HG02759 (cell line): ENCODE data around the gene MTHFD2.
A peak's percentile ranks its signal among the peaks of the same experiment; 100 is the strongest.
"Not testable (repeated sequence)": the region's sequence is repeated elsewhere in the genome, so short reads cannot be mapped to it uniquely, and the experiment has no call there.

Experiments used
- ATAC-seq: cut with Tn5 transposase; IDR thresholded peaks from one replicate; pipeline ENCODE4 v1.9.1; 2021; ENCODE audit warnings: mild to moderate bottlenecking, moderate library complexity; ENCODE audit not compliant: unreplicated experiment

The MTHFD2 gene

GRCh38 chr2:74198461-74199274, at the start of gene MTHFD2:
TSS of gene MTHFD2 (plus strand) at chr2:74198615. CDS start at chr2:74198642, 27 bp downstream.
- ATAC-seq, result peak; percentile 92

DNA sequence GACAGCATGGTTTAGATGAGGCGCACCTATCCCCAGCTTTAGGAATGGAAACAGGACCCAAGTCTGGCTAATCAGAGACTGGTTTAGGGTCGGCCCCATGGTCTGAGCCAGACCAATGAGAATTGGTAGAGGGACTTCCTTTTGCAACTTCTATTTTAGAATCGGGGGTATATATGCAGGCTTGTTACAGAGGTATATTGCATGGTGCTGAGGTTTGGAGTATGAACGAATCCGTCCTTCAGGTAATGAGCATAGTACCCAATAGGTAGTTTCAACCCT, 49.2 kb upstream of the MTHFD2 start:
- ATAC-seq, result no peak

- ATAC-seq, result no peak
Observed at GRCh38 chr2:74149570-74150319, 48.7 kb upstream of the MTHFD2 start.

DNA sequence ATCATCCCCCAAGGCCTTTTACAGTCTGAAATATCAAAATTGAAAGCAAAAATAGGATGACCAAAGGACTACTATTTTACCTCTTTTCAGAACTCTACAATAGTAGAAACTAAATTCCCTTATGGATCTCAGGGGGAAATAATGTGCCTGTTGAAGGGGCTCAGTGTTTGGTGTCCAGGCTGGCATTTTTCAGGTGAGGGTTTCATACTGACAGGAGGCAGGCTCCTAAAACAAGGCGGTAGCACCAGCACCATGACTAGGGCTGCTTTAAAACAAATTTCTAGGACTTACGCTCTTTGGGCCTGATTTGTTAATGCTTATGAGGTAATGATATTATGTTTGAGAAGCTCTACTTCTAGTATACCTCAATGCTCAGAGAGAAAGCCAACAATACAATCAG, 45.5 kb upstream of the MTHFD2 start:
- ATAC-seq, result no peak

DNA sequence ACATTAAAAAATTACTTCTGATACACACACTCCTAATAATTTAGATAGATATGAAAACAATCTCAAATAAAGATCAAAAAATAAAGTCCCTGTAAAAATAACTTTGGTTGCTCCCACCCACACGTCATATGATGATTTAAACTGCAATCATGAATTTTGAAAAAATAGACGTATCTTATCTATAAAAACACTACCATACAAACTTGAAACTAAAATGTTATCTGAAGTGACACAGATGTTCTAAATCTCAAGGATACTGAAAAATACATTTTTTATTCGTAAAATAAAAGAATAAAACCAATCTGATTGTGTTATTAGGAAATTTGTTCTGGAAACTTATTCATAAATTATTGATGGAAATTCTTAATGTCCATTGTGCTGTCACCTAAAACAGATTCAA, 42.6 kb upstream of the MTHFD2 start:
- ATAC-seq, result no peak

GRCh38 chr2:74162951-74163350, 35.5 kb upstream of the MTHFD2 start:
- ATAC-seq, result no peak

DNA sequence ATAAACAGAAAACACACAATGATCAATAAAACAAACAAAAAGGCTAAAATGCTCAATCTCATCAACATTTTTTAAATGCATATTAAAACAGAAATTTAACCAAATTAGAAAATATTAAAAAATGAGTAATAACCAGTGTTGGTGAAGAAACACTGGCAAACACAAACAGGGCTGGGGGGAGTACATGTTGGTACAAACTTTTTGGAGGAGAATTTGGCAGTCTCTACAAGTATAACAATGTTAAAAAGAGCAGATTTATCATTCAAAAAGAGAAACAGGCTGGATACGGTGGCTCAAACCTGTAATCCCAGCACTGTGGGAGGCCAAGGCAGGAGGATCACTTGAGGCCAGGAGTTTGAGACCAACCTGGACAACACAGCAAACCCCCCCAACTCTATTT, 33.7 kb upstream of the MTHFD2 start:
- ATAC-seq, result no peak

DNA sequence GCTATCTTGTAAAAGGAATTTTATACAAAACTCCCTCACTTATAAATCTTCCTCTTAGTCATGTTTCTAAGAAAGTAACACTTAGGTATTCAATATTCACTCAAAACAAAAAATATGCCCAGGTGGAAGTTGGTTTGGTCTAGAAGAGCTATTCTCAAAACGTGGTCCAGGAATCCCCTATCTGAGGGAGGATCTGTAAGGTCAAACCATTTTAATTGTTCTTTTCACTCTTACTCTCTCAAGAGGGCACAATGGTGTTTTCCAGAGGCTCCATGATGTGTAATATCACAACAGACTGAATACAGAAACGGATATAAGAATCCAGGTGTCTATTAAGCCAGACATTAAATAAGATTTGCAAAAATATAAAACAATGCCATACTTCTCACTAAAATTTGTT, 29.7 kb upstream of the MTHFD2 start:
- no peak for ATAC-seq

DNA sequence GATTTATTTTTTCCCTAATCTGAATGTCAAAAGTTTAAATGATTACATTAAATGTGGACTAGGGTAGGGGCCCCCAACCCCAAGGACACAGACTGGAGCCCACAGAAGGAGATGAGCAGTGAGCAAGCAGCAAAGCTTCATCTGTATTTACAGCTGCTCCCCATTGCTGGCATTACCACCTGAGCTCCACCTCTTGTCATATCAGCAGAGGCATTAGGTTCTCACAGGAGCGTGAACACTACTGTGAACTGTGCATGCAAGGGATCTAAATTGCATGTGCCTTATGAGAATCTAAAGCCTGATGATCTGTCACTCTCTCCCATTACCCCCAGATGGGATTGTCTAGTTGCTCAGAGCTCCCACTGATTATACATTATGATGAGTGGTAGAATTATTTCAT, 23.5 kb upstream of the MTHFD2 start:
- ATAC-seq, result no peak

GRCh38 chr2:74177696-74178095, 20.7 kb upstream of the MTHFD2 start:
- no peak for ATAC-seq

- ATAC-seq, result peak; percentile 79
Observed at GRCh38 chr2:74178211-74179062, 20.0 kb upstream of the MTHFD2 start, which contains the start of gene MOB1A. TSS of gene MOB1A (minus strand) at chr2:74178879. CDS start at chr2:74178674, 205 bp downstream.

DNA sequence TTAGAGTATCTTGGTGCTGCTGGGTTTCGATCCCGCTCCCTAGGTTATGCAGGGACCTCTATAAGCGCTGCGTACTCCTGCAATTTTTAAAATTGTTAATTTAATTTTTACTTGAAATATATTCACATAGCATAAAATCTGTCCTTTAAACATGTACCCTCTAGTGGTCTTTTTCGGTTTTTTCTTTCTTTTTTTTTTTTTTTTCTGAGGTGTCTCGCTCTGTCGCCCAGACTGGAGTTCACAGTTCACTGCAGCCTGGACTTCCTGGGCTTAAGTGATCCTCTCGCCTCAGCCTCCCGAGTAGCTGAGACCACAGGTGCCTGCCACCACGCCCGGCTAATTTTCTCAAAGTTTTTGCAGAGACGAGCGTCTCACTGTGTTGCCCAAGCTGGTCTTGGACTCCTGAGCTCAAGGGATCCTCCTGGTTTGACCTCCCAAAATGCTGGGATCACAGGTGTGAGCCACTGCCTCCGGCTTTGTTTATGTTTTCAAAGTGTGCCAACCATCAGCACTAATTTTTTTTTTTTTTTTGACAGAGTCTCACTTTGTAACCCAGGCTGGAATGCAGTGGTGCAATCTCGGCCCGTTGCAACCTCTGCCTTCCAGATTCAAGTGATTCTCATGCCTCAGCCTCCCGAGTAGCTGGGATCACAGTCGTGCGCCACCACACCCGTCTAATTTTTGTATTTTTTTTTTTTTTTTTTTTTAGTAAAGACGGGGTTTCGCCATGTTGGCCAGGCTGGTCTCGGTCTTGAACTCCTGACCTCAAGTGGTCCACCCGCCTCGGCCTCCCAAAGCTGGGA, 19.2 kb upstream of the MTHFD2 start:
- peak; percentile 11 for ATAC-seq

- ATAC-seq, result peak; percentile 32
Observed at GRCh38 chr2:74181739-74182138, 16.7 kb upstream of the MTHFD2 start.

- ATAC-seq, result no peak
Observed at GRCh38 chr2:74183878-74184277, 14.5 kb upstream of the MTHFD2 start.

GRCh38 chr2:74186038-74186437, 12.4 kb upstream of the MTHFD2 start:
- ATAC-seq, result peak; percentile 67

GRCh38 chr2:74186706-74187105, 11.7 kb upstream of the MTHFD2 start:
- ATAC-seq, result not testable (repeated sequence)

GRCh38 chr2:74188018-74188601, 10.3 kb upstream of the MTHFD2 start:
- ATAC-seq, result no peak

DNA sequence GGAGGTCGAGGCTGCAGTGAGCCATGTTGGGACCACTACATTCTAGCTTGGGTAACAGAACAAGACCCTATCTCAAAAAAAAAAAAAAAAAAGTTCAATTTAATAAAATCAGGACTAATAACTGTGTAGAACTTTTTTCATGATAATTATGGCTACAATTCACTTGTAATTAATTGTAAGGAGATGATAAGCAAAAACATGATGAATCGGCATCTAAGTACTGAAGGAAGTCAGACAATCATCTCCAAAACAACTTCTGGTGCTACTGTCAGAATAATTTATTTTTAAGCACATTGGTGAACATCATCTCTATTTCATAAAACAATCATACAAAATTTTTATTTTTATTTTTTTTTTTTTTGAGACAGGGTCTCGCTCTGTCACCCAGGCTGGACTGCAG, 9.7 kb upstream of the MTHFD2 start:
- no peak for ATAC-seq

- no peak for ATAC-seq
Observed at GRCh38 chr2:74191596-74192380, 6.6 kb upstream of the MTHFD2 start.
